Activated CD8-positive, alpha-beta memory T cell treated with anti-CD3 and anti-CD28 coated beads for 1 hour (primary cell): ENCODE measurements around the gene HPS4.

Source experiments
- DNase-seq, 2 donors: peaks; one replicate each; pipeline ENCODE4 v3.0.0-alpha.2; 2020; ENCODE audit warnings: low read depth in 1 of 2; ENCODE audit errors: extremely low read depth in 1 of 2

HPS4 gene

GRCh38 chr22:26499188-26499703 lies 15.7 kb upstream of the HPS4 start:
- no peak for DNase-seq

- no peak for DNase-seq
Observed at GRCh38 chr22:26496456-26496855, 12.9 kb upstream of the HPS4 start.

GRCh38 chr22:26494506-26494905 lies 10.9 kb upstream of the HPS4 start:
- DNase-seq, result no peak

GRCh38 chr22:26492220-26492619 lies 8.6 kb upstream of the HPS4 start:
- DNase-seq, result no peak

- DNase-seq, result no peak
Observed at GRCh38 chr22:26489447-26490036, 6.0 kb upstream of the HPS4 start.

- no peak for DNase-seq
Observed at GRCh38 chr22:26487996-26488395, 4.4 kb upstream of the HPS4 start.

GRCh38 chr22:26486394-26486793 lies 2.8 kb upstream of the HPS4 start:
- DNase-seq, result no peak

- DNase-seq, result no peak
Observed at GRCh38 chr22:26485806-26486390, 2.3 kb upstream of the HPS4 start.

- DNase-seq, result no peak
Observed at GRCh38 chr22:26485013-26485412, 1.4 kb upstream of the HPS4 start.

- no peak for DNase-seq
Observed at GRCh38 chr22:26484360-26484706, 750 bp upstream of the HPS4 start.

- no peak for DNase-seq
Observed at GRCh38 chr22:26483043-26483438, 542 bp downstream of the HPS4 start.

- no peak for DNase-seq
Observed at GRCh38 chr22:26482161-26482560, 1.4 kb downstream of the HPS4 start.

GRCh38 chr22:26481694-26482093 lies 1.9 kb downstream of the HPS4 start:
- no peak for DNase-seq

GRCh38 chr22:26481112-26481693 lies 2.4 kb downstream of the HPS4 start:
- DNase-seq, result no peak

- DNase-seq, result no peak
Observed at GRCh38 chr22:26480611-26480932, 3.0 kb downstream of the HPS4 start.

- DNase-seq, result no peak
Observed at GRCh38 chr22:26479792-26480610, 3.6 kb downstream of the HPS4 start.

- DNase-seq, result no peak
Observed at GRCh38 chr22:26479043-26479791, 4.4 kb downstream of the HPS4 start.

- DNase-seq, result no peak
Observed at GRCh38 chr22:26477341-26477731, 6.2 kb downstream of the HPS4 start.

GRCh38 chr22:26476705-26477340 lies 6.8 kb downstream of the HPS4 start:
- DNase-seq, result no peak

GRCh38 chr22:26474682-26475081 lies 8.9 kb downstream of the HPS4 start:
- no peak for DNase-seq

- DNase-seq, result no peak
Observed at GRCh38 chr22:26471522-26471921, 12.1 kb downstream of the HPS4 start.
